Cerebellar cortex (tissue), 1 donor: ENCODE results near the gene MALAT1.
"Not testable (repeated sequence)": the region's sequence is repeated elsewhere in the genome, so short reads cannot be mapped to it uniquely, and the experiment has no call there.

ENCODE experiments used
- DNase-seq: peaks from one replicate; pipeline ENCODE4 v3.0.0-alpha.2; 2015; ENCODE audit warnings: low spot score

MALAT1 gene

GRCh38 chr11:65521777-65522521 is 23.1 kb downstream of the MALAT1 start:
- DNase-seq, result not testable (repeated sequence)

- DNase-seq, result not testable (repeated sequence)
Measured at GRCh38 chr11:65522718-65523630, 24.1 kb downstream of the MALAT1 start.

- DNase-seq, result not testable (repeated sequence)
Measured at GRCh38 chr11:65523631-65523968, 24.8 kb downstream of the MALAT1 start.

- DNase-seq, result peak; percentile 59
Measured at GRCh38 chr11:65524014-65524740, 25.3 kb downstream of the MALAT1 start.

GRCh38 chr11:65524741-65525545 is 26.1 kb downstream of the MALAT1 start, which contains the start of gene SCYL1:
Gene SCYL1, plus strand, starts transcription at chr11:65525083. Its CDS starts 71 bp downstream, at chr11:65525154.
- DNase-seq, result peak; percentile 81

GRCh38 chr11:65525546-65526480 is 27.0 kb downstream of the MALAT1 start:
- DNase-seq, result no peak

GRCh38 chr11:65526744-65527143 is 27.9 kb downstream of the MALAT1 start:
- no peak for DNase-seq

- DNase-seq, result no peak
Measured at GRCh38 chr11:65528819-65529350, 30.0 kb downstream of the MALAT1 start.

GRCh38 chr11:65529475-65530156 is 30.8 kb downstream of the MALAT1 start:
- DNase-seq, result no peak

- DNase-seq, result no peak
Measured at GRCh38 chr11:65530157-65530496, 31.3 kb downstream of the MALAT1 start.

- no peak for DNase-seq
Measured at GRCh38 chr11:65532388-65533064, 33.7 kb downstream of the MALAT1 start.

GRCh38 chr11:65535102-65535501 is 36.3 kb downstream of the MALAT1 start:
- no peak for DNase-seq

GRCh38 chr11:65536412-65537295 is 37.8 kb downstream of the MALAT1 start:
- DNase-seq, result no peak

- no peak for DNase-seq
Measured at GRCh38 chr11:65537296-65537597, 38.4 kb downstream of the MALAT1 start.

GRCh38 chr11:65537620-65538231 is 38.9 kb downstream of the MALAT1 start:
- no peak for DNase-seq

GRCh38 chr11:65538232-65538914 is 39.5 kb downstream of the MALAT1 start:
- no peak for DNase-seq
